NCI-H1092 treated with DMSO at 0.1 percent for 48 hours (cell line): ENCODE results near the gene PHIP.
"Not testable (repeated sequence)": the region's sequence is repeated elsewhere in the genome, so short reads cannot be mapped to it uniquely, and the experiment has no call there.

Experiments
- DNase-seq: peaks from one replicate; lab custom pipeline; 2025; lab: John Stamatoyannopoulos, UW

The PHIP gene

DNA sequence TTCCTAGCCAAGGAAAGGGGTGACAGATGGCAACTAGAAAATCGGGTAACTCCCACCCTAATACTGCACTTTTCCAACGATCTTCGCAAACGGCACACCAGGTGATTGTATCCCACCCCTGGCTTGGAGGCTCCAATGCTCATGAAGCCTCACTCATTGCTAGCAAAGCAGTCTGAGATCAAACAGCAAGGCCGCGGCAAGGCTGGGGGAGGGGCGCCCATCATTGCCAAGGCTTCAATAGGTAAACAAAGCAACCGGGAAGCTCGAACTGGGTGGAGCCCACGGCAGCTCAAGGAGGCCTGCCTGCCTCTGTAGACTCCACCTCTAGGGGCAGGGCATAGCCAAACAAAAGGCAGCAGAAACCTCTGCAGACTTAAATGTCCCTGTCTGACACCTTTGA lies 156.9 kb downstream of the PHIP start:
- not testable (repeated sequence) for DNase-seq

GRCh38 chr6:78917788-78918187 lies 160.3 kb downstream of the PHIP start:
- no peak for DNase-seq

- no peak for DNase-seq
Observed at GRCh38 chr6:78916411-78916810, 161.6 kb downstream of the PHIP start.

GRCh38 chr6:78911218-78911940 lies 166.7 kb downstream of the PHIP start:
- DNase-seq: no peak

- DNase-seq: no peak
Observed at GRCh38 chr6:78910591-78911171, 167.4 kb downstream of the PHIP start.

GRCh38 chr6:78910010-78910409 lies 168.0 kb downstream of the PHIP start:
- no peak for DNase-seq

- no peak for DNase-seq
Observed at GRCh38 chr6:78909391-78909790, 168.7 kb downstream of the PHIP start.

DNA sequence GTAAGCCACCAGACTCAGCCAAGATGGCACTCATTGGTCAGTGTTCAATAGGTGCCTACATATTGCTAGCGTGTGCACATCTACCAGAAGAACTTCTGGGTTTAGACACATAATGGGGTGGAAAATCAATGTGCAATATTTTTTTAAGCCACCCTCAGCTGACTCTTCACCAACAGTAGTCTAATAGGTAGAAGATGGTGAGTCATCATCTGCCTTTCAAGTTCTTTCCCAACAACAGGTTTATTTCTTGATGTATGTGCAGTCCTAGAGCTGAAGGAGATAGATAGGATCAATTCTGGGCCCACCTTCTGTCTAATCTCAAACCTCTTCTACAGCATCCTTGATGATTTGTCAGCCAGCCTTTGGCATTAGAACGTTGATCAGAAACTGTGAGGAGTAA lies 169.4 kb downstream of the PHIP start:
- DNase-seq: no peak

DNA sequence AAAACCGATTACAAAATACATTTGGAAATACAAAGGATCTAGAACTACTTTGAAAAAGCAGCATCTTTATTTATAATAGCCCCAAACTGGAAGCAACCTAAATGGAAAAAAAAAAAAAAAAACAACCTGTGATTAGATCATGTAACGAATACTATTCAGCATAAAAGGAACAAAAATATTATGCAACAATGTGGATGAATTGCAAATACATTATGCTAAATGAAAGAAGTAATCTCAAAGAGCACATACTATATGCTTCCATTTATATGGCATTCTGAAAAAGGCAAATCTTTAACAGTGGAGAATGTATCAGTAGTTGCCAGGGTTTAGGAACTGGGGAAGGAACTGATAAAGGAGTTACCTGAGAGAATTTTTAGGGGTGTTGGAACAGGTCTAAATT lies 181.8 kb downstream of the PHIP start:
- DNase-seq: no peak

DNA sequence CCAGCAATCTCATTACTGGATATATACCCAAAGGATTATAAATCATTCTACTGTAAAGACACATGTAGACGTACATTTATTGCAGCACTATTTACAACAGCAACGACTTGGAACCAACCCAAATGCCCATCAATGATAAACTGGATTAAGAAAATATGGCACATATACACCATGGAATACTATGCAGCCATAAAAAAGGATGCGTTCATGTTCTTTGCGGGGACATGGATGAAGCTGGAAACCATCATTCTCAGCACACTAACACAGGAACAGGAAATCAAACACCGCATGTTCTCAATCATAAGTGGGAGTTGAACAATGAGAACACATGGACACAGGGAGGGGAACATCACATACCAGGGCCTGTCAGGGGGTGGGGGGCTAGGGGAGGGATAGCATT lies 188.2 kb downstream of the PHIP start:
- DNase-seq: not testable (repeated sequence)
